Measurements from ENCODE around the gene CLCN5.

The CLCN5 gene

GRCh38 chrX:50099331-50099730, 176.9 kb downstream of the CLCN5 start:
- H3K9me3 ChIP-seq (ENCODE audit: control insufficient read depth, insufficient read depth, low read length) = no peaks in the 10 kb centered on the region
- H3K36me3 ChIP-seq (ENCODE audit: insufficient read depth, low read length) = no peaks in the 10 kb centered on the region
- H3K9ac ChIP-seq (ENCODE audit: low read depth, low read length) = no peak overlapping the region
- H3K4me1 ChIP-seq (ENCODE audit: insufficient read depth, low read length) = 0 out of 2 replicates have a peak, but pooled peaks cover 3% of the 10 kb centered on the region

GRCh38 chrX:50100188-50100587, 177.8 kb downstream of the CLCN5 start:
- Histone ChIP-seq H3K9ac (ENCODE audit: low read depth, low read length) (no peak overlapping the region), H3K9me3 (ENCODE audit: control insufficient read depth, insufficient read depth, low read length) (no peaks in the 10 kb centered on the region), H3K4me1 (ENCODE audit: insufficient read depth, low read length) (0 out of 2 replicates have a peak, but pooled peaks cover 3% of the 10 kb centered on the region), H3K36me3 (ENCODE audit: insufficient read depth, low read length) (no peaks in the 10 kb centered on the region)

- H3K4me1 ChIP-seq (ENCODE audit: insufficient read depth, low read length) = peaks cover 12% of the 10 kb centered on the region
- no peaks in the 10 kb centered on the region for H3K9me3 ChIP-seq (ENCODE audit: control insufficient read depth, insufficient read depth, low read length)
- no peaks in the 10 kb centered on the region for H3K36me3 ChIP-seq (ENCODE audit: insufficient read depth, low read length)
- H3K9ac ChIP-seq (ENCODE audit: low read depth, low read length) = no peak overlapping the region
Observed at GRCh38 chrX:50103176-50103575, 180.8 kb downstream of the CLCN5 start.

- Histone ChIP-seq H3K9me3 (ENCODE audit: control insufficient read depth, insufficient read depth, low read length) (no peaks in the 10 kb centered on the region), H3K36me3 (ENCODE audit: insufficient read depth, low read length) (no peaks in the 10 kb centered on the region), H3K4me1 (ENCODE audit: insufficient read depth, low read length) (peaks cover 20% of the 10 kb centered on the region), H3K9ac (ENCODE audit: low read depth, low read length) (no peak overlapping the region)
Observed at GRCh38 chrX:50103866-50104566, 181.6 kb downstream of the CLCN5 start.

GRCh38 chrX:50106051-50106675, 183.8 kb downstream of the CLCN5 start:
- Histone ChIP-seq H3K9me3 (ENCODE audit: control insufficient read depth, insufficient read depth, low read length) (no peaks in the 10 kb centered on the region), H3K4me1 (ENCODE audit: insufficient read depth, low read length) (peaks cover 22% of the 10 kb centered on the region)

DNA sequence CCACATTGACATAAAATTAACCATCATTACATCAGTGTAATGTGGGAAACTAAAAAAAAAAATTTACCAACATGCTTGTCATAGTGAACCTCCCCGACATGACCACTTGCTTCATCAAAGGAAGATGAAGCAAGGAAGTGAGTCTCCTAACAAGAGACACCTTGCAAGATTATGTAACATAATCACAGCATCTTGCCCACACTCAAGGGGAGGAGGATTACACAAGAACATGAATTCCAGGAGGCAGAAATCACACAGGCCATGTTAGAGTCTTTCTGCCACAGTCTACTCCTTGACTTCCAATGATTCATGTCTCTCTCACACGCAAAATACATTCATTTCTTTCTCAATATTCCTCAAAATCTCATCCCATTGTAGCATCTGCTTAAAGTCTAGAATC, 185.1 kb downstream of the CLCN5 start:
- H3K9ac ChIP-seq (ENCODE audit: low read depth, low read length) = no peak overlapping the region
- H3K9me3 ChIP-seq (ENCODE audit: control insufficient read depth, insufficient read depth, low read length) = no peaks in the 10 kb centered on the region
- H3K36me3 ChIP-seq (ENCODE audit: insufficient read depth, low read length) = no peaks in the 10 kb centered on the region
- H3K4me1 ChIP-seq (ENCODE audit: insufficient read depth, low read length) = peaks cover 27% of the 10 kb centered on the region

More at GRCh38 chrX:50106051-50106675, 183.8 kb downstream of the CLCN5 start:
- Histone ChIP-seq H3K36me3 (ENCODE audit: insufficient read depth, low read length) (no peaks in the 10 kb centered on the region), H3K9ac (ENCODE audit: low read depth, low read length) (no peak overlapping the region)

- Histone ChIP-seq H3K4me1 (ENCODE audit: insufficient read depth, low read length) (peaks cover 27% of the 10 kb centered on the region), H3K9ac (ENCODE audit: low read depth, low read length) (no peak overlapping the region), H3K9me3 (ENCODE audit: control insufficient read depth, insufficient read depth, low read length) (no peaks in the 10 kb centered on the region), H3K36me3 (ENCODE audit: insufficient read depth, low read length) (no peaks in the 10 kb centered on the region)
Observed at GRCh38 chrX:50108264-50108663, 185.9 kb downstream of the CLCN5 start.

- H3K36me3 ChIP-seq (ENCODE audit: insufficient read depth, low read length) = no peaks in the 10 kb centered on the region
- no peak overlapping the region; the same call in 1 of the 2 replicates for H3K9ac ChIP-seq (ENCODE audit: low read depth, low read length)
- no peaks in the 10 kb centered on the region for H3K9me3 ChIP-seq (ENCODE audit: control insufficient read depth, insufficient read depth, low read length)
- H3K4me1 ChIP-seq (ENCODE audit: insufficient read depth, low read length) = peaks cover 49% of the 10 kb centered on the region
Observed at GRCh38 chrX:50111742-50112141, 189.3 kb downstream of the CLCN5 start.

DNA sequence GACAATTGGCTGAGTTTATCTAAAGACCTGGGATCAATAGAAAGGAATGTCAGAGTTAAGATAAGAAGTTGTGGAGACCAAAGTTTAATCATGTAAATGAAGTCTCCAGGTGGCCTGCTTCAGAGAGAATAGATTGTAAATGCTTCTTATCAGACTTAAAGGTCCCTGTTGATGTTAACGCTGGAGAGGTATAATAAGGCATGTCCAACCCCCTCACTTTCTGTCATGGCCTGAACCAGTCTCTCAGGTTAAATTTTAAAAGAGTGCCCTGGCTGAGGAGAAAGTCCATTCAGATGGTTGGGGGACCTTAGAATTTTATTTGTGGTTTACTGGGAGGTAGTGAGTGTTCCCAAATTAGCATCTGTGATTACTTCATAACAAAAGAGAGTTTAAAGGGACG, 191.7 kb downstream of the CLCN5 start:
- Histone ChIP-seq H3K9me3 (ENCODE audit: control insufficient read depth, insufficient read depth, low read length) (no peaks in the 10 kb centered on the region), H3K9ac (ENCODE audit: low read depth, low read length) (no peak overlapping the region; the same call in 1 of the 2 replicates), H3K36me3 (ENCODE audit: insufficient read depth, low read length) (no peaks in the 10 kb centered on the region), H3K4me1 (ENCODE audit: insufficient read depth, low read length) (peaks cover 32% of the 10 kb centered on the region)

DNA sequence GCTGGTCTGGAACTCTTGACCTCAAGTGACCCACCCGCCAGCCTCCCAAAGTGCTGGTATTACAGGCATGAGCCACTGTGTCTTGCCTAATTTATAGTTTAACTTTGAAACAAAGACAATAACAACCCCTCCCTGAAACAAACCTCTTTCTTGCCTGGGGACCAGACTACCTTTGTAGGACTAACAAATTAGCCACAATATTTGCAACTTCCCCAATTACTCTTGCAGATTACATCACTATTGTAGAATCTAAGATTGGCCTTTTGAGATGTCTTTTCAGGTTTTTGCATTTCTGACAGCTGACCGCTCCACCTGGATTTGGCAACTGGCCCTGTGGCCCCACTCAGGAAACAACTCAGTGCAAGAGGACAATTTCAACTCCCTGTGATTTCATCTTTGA, 193.6 kb downstream of the CLCN5 start:
- no peak overlapping the region for H3K9ac ChIP-seq (ENCODE audit: low read depth, low read length)
- H3K9me3 ChIP-seq (ENCODE audit: control insufficient read depth, insufficient read depth, low read length) = no peaks in the 10 kb centered on the region
- peaks cover 27% of the 10 kb centered on the region for H3K4me1 ChIP-seq (ENCODE audit: insufficient read depth, low read length)
- H3K36me3 ChIP-seq (ENCODE audit: insufficient read depth, low read length) = no peaks in the 10 kb centered on the region

GRCh38 chrX:50117476-50117875, 195.1 kb downstream of the CLCN5 start:
- H3K9me3 ChIP-seq (ENCODE audit: control insufficient read depth, insufficient read depth, low read length) = no peaks in the 10 kb centered on the region
- H3K36me3 ChIP-seq (ENCODE audit: insufficient read depth, low read length) = no peaks in the 10 kb centered on the region
- H3K4me1 ChIP-seq (ENCODE audit: insufficient read depth, low read length) = peaks cover 23% of the 10 kb centered on the region
- H3K9ac ChIP-seq (ENCODE audit: low read depth, low read length) = no peak overlapping the region

DNA sequence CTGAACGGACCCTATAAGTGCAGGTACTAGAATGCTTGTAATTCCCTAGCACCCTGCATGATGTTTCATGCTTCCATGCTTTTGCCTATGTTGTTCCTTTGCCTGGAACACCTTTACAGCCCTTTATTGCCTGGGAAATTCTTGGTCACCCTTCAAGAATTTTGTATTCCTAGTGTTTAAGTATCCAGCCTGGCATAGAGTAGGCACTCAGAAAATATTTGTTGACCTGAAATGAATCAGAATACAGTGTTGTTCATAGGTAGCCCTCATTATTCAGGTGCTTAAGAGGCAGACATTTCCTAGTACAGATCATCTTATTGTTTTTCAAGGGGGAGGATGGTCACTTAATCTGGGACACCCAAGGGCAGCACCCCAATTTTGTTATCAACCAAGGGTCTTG, 203.1 kb downstream of the CLCN5 start:
- H3K4me1 ChIP-seq (ENCODE audit: insufficient read depth, low read length) = no peaks in the 10 kb centered on the region
- H3K9me3 ChIP-seq (ENCODE audit: control insufficient read depth, insufficient read depth, low read length) = no peaks in the 10 kb centered on the region
- H3K9ac ChIP-seq (ENCODE audit: low read depth, low read length) = no peak overlapping the region
- no peaks in the 10 kb centered on the region for H3K36me3 ChIP-seq (ENCODE audit: insufficient read depth, low read length)

DNA sequence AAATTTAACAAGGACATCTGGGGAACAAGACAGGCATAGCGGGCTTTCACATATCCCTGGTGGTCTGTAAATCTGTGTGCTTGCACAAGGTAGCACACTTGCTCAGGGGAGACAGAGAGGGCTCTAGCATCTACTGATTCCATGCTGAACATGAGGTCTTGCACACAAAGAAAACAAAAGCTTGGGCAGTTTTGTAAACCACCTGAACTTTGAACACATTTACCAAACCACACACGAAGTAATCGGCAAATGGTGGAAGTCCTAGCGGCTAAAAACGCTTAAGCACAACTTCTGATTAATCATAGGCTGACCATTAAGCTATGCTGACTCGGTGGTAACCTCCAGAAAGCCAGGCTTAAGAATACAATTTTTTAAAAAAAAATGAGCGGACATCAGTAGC, 225.6 kb downstream of the CLCN5 start:
- no peak overlapping the region for H3K9ac ChIP-seq (ENCODE audit: low read depth, low read length)
- H3K4me1 ChIP-seq (ENCODE audit: insufficient read depth, low read length) = no peaks in the 10 kb centered on the region
- H3K36me3 ChIP-seq (ENCODE audit: insufficient read depth, low read length) = no peaks in the 10 kb centered on the region
- H3K9me3 ChIP-seq (ENCODE audit: control insufficient read depth, insufficient read depth, low read length) = no peaks in the 10 kb centered on the region
